K562 (cell line): ENCODE measurements around the gene NFIC. TPM values are rescaled to one million over a fixed set of nuclear protein-coding genes. Genes with fewer than 3 reads are reported as not detected.

Source experiments
- ATAC-seq: fragments of 200-7000 bp; cut with Tn5 transposase; 3 replicates; pipeline ENCODE4 v1.9.1; 2020; ENCODE audit warnings: moderate library complexity
- BruUV-seq: library from RNA; stranded (reverse); fragments of 400-500 nt; replicated peaks from 2 replicates; lab custom pipeline; 2021; lab: Mats Ljungman, UMichigan
- CTCF ChIA-PET: fragments of 300-600 bp; formaldehyde crosslinking; extraction: SDS; loops from one replicate; lab custom pipeline; 2021; ENCODE audit warnings: low intra/inter-chr PET ratio; lab: Yijun Ruan, JAX
- POLR2A ChIA-PET: fragments of 300-600, 350-650 bp; sonication (Branson Sonifier 250); formaldehyde crosslinking; extraction: SDS; loops from one replicate; lab custom pipeline; 2021; ENCODE audit warnings: antibody characterized with exemption, inconsistent platforms; lab: Yijun Ruan, JAX
- DNase-seq, 4 experiments: peaks; one replicate each; pipeline versions ENCODE4 v3.0.0 to v3.0.0-alpha.2; 2011 to 2018; ENCODE audit warnings: low spot score in 3 of 4, mixed read lengths in 3 of 4; ENCODE audit errors: extremely low read depth in 1 of 4
- FAIRE-seq: peaks from 2 replicates; lab custom pipeline; 2011; peaks lifted over from hg19 to GRCh38; lab: Jason Lieb, UNC
- H2AFZ ChIP-seq: 2 replicates; pipeline ENCODE4 v1.6.0; 2011; ENCODE audit warnings: low read depth, low read length, control low read depth, inconsistent platforms
- H3K27ac ChIP-seq: fragments of 200-600 bp; 3 replicates; pipeline ENCODE4 v1.8.0; 2011; ENCODE audit warnings: low read depth, mild to moderate bottlenecking, control low read depth, inconsistent platforms, low read length, moderate library complexity, mixed read lengths; ENCODE audit errors: extremely low read depth
- H3K27me3 ChIP-seq, 2 experiments: fragments of 300-600 bp in 1 of 2; 2 replicates in 1 of 2; 3 replicates in 1 of 2; pipeline versions ENCODE4 v1.6.0 to v1.8.0; 2011; ENCODE audit warnings: inconsistent platforms in 2 of 2, low read length in 2 of 2, mild to moderate bottlenecking in 1 of 2, mixed read lengths in 1 of 2, moderate library complexity in 1 of 2; ENCODE audit not compliant: control insufficient read depth in 2 of 2, insufficient read depth in 2 of 2
- H3K36me3 ChIP-seq: fragments of 300-600 bp; 3 replicates; pipeline ENCODE4 v1.8.0; 2011; ENCODE audit warnings: mild to moderate bottlenecking, low read length, inconsistent platforms; ENCODE audit not compliant: control insufficient read depth, insufficient read depth
- H3K4me1 ChIP-seq, 2 experiments: fragments of 200-600 bp in 1 of 2; replicated peaks in 1 of 2; 2 replicates in 1 of 2; 3 replicates in 1 of 2; pipeline versions ENCODE4 v1.5.1 to v1.8.0; 2011; ENCODE audit warnings: inconsistent platforms in 2 of 2, low read length in 2 of 2, mild to moderate bottlenecking in 1 of 2, mixed read lengths in 1 of 2, moderate library complexity in 1 of 2; ENCODE audit not compliant: control insufficient read depth in 2 of 2, insufficient read depth in 2 of 2
- H3K4me2 ChIP-seq: 2 replicates; pipeline ENCODE4 v1.6.1; 2011; ENCODE audit warnings: low read length, control low read depth, inconsistent platforms, mixed read lengths; ENCODE audit not compliant: insufficient read depth
- H3K4me3 ChIP-seq: fragments of 200-600 bp; sonication (generic), shearing (Covaris generic); 2 replicates; pipeline ENCODE4 v1.5.1; 2016; ENCODE audit warnings: control low read depth, inconsistent platforms
- H3K79me2 ChIP-seq: fragments of 200-600 bp; 3 replicates; pipeline ENCODE4 v1.8.0; 2011; ENCODE audit warnings: low read length, inconsistent platforms; ENCODE audit not compliant: control insufficient read depth, insufficient read depth
- H3K9ac ChIP-seq, 2 experiments: 2 replicates each; pipeline versions ENCODE4 v1.6.0 to v1.6.1; 2011; ENCODE audit warnings: low read depth in 2 of 2, low read length in 2 of 2, control low read depth in 1 of 2, inconsistent platforms in 1 of 2, mild to moderate bottlenecking in 1 of 2, mixed read lengths in 1 of 2; ENCODE audit not compliant: insufficient read depth in 1 of 2
- H3K9me1 ChIP-seq: one replicate; pipeline ENCODE4 v1.6.0; 2011; ENCODE audit warnings: inconsistent platforms, mild to moderate bottlenecking, low read length, moderate library complexity; ENCODE audit not compliant: control insufficient read depth, insufficient read depth
- H3K9me3 ChIP-seq: replicated peaks from 2 replicates; pipeline ENCODE4 v1.5.1; 2011; ENCODE audit warnings: low read depth, low read length, inconsistent platforms; ENCODE audit not compliant: control insufficient read depth, insufficient read depth
- H4K20me1 ChIP-seq: replicated peaks from 2 replicates; pipeline ENCODE4 v1.6.1; 2011; ENCODE audit warnings: low read length, inconsistent platforms, mixed read lengths; ENCODE audit not compliant: control insufficient read depth, insufficient read depth
- ADNP ChIP-seq: fragments of 200-800 bp; sonication (Bioruptor generic); IDR thresholded peaks from 2 replicates; pipeline ENCODE4 v1.6.1; 2016; ENCODE audit warnings: missing genetic modification characterization, missing compliant biosample characterization
- CBFA2T2 ChIP-seq: fragments of 450-650 bp; conservative IDR thresholded peaks from 2 replicates; pipeline ENCODE4 v1.6.1; 2017; ENCODE audit warnings: mild to moderate bottlenecking
- CBX1 ChIP-seq: sonication (generic); IDR thresholded peaks from 2 replicates; pipeline ENCODE4 v1.6.1; 2016; ENCODE audit warnings: antibody characterized with exemption, low read depth, mild to moderate bottlenecking
- EP300 ChIP-seq: IDR thresholded peaks from 2 replicates; pipeline ENCODE4 v1.6.1; 2012; ENCODE audit warnings: low read length, improper control_type of control experiment
- ESRRA ChIP-seq: fragments of 450-650 bp; IDR thresholded peaks from 2 replicates; pipeline ENCODE4 v1.6.1; 2014; ENCODE audit warnings: low read depth, mild to moderate bottlenecking, moderate library complexity, borderline replicate concordance
- ETV1 ChIP-seq: fragments of 450-650 bp; conservative IDR thresholded peaks from 2 replicates; pipeline ENCODE4 v1.6.1; 2016; ENCODE audit warnings: missing genetic modification characterization, control low read depth, low read depth, missing compliant biosample characterization
- HDAC1 ChIP-seq, 2 experiments: fragments of 450-650 bp; IDR thresholded peaks; 2 replicates each; pipeline ENCODE4 v1.6.1; 2016 to 2017; ENCODE audit warnings: inconsistent platforms in 1 of 2, mild to moderate bottlenecking in 1 of 2, moderate library complexity in 1 of 2
- HLTF ChIP-seq: fragments of 450-650 bp; IDR thresholded peaks from 2 replicates; pipeline ENCODE4 v1.6.1; 2016
- RCOR1 ChIP-seq, 2 experiments: IDR thresholded peaks; 2 replicates each; pipeline ENCODE4 v1.6.1; 2012; ENCODE audit warnings: low read depth in 2 of 2, low read length in 2 of 2, borderline replicate concordance in 1 of 2, improper control_type of control experiment in 1 of 2
- RNF2 ChIP-seq: sonication (generic); IDR thresholded peaks from 2 replicates; pipeline ENCODE4 v1.6.1; 2016
- SMARCE1 ChIP-seq: fragments of 450-650 bp; IDR thresholded peaks from 2 replicates; pipeline ENCODE4 v1.7.1; 2016; ENCODE audit warnings: mild to moderate bottlenecking
- ZBTB7A ChIP-seq: IDR thresholded peaks from 2 replicates; pipeline ENCODE4 v1.6.1; 2011; ENCODE audit warnings: low read depth, mild to moderate bottlenecking, low read length, moderate library complexity, borderline replicate concordance; ENCODE audit not compliant: control insufficient read depth
- ZFX ChIP-seq: sonication (generic); formaldehyde crosslinking; IDR thresholded peaks from 2 replicates; pipeline ENCODE4 v1.8.0; 2022; ENCODE audit warnings: mild to moderate bottlenecking, missing genetic modification reagents, moderate library complexity
- ZNF778 ChIP-seq: fragments of 450-650 bp; formaldehyde crosslinking; IDR thresholded peaks from 2 replicates; pipeline ENCODE4 v1.4.0; 2020; ENCODE audit warnings: mild to moderate bottlenecking, moderate library complexity
- WGBS: fragments of 100-300 bp; shearing (Covaris generic); methylation state at CpG from one replicate; pipeline ENCODE4 v1.1.6; 2016; ENCODE audit warnings: low coverage, mixed read lengths; ENCODE audit not compliant: insufficient coverage; ENCODE audit errors: missing lambda C conversion rate; 5-methylcytosine and 5-hydroxymethylcytosine counted together
- in situ Hi-C: fragments of 300-500 bp; cut with MboI; formaldehyde crosslinking; loops from 4 replicates; pipeline ENCODE4 v1.15.0; 2018; ENCODE audit warnings: inconsistent platforms, mixed read lengths
- intact Hi-C: fragments of 100-400 bp; cut with micrococcal nuclease; formaldehyde crosslinking; loops from 2 replicates; pipeline ENCODE4 v1.14.2; 2022
- polyA plus RNA-seq, 8 experiments: library from polyadenylated mRNA; depleted of rRNA in 4 of 8; stranded (reverse) in 5 of 8; unstranded in 3 of 8; fragments of >200 nt; fragmentation: Nextera tagmentation in 2 of 8; fragmentation: Illumina TruSeq in 1 of 8; extraction: Ambion mirVana in 2 of 8; extraction: Trizol in 1 of 8; gene quantifications; 2 replicates each; pipeline versions ENCODE4 v1.2.1 to v1.2.3, GENCODE V29; 2011 to 2014; ENCODE audit warnings: inconsistent platforms in 1 of 8, missing spikeins in 1 of 8
- total RNA-seq, 7 experiments: library from RNA; depleted of rRNA in 6 of 7; stranded (reverse); fragments of >200 nt in 6 of 7; fragmentation: Illumina TruSeq in 2 of 7; extraction: Trizol in 2 of 7; gene quantifications; 2 replicates each; pipeline versions ENCODE4 v1.2.1 to v1.2.3, GENCODE V29; 2011 to 2021; ENCODE audit warnings: low replicate concordance in 1 of 7
- TF ChIP-seq, protein P1 (sequence below): fragments of 450-650 bp; IDR thresholded peaks from 2 replicates; pipeline ENCODE4 v1.6.1; 2017; ENCODE audit warnings: antibody characterized with exemption, mild to moderate bottlenecking
- TF ChIP-seq, protein P2 (sequence below): fragments of 200-800 bp; sonication (Bioruptor generic); IDR thresholded peaks from 2 replicates; pipeline ENCODE4 v1.6.1; 2017; ENCODE audit warnings: missing genetic modification characterization, missing compliant biosample characterization

The NFIC gene
- total and polyA plus RNA-seq, 9 of the 15 experiments (the other 6 are each of a cell fraction or from before 2014, with no cell fraction given) = 0.71 to 62.1 (median 6.9) TPM

DNA sequence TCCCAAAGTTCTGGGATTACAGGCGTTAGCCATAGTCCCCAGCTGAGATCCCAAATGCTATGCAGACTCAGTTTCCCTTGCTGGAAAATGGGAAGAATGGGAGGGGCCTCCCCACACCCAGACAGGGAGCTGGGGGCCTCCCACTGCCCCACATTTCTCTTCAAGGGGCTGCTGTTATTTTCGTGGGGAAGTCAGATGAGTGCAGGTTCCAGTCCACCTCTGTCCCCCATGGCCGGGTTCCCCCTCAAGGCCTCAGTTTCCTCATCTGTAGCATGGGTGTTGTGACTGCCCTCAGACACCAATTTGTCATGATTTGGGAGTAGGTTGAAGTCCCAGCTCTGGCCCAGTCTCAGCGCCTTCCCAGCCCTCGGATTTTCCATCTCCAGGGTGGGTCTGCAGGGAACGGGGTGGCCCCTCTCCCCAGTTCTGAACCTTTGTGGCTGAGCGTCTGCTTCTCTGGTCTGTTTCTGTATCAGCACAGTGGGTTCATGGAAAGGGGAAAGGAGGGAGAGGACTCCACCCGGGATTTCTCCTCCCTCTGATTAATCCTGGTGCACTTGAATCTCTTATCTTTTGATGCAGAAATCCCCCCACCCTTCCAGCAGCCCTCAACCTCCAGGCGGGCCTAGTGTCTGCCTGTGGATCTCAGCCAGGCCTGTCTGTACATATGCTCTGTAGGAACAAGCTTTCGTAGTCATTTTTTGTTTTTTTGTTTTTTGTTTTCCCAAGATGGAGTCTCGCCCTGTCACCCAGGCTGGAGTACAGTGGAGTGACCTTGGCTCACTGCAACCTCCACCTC, 12.2 kb downstream of the NFIC start:
- H3K79me2 ChIP-seq = peaks cover 96% of the 10 kb centered on the region
- H3K4me1 ChIP-seq = peaks cover 35 to 73% of the 10 kb centered on the region in 2 experiments
- POLR2A ChIA-PET = interaction anchor here (0.6 to 1.6 kb wide), 6 partner anchors 8 to 239 kb away, joined by 3 to 6 read pairs (median 4); no protein-coding TSS in a partner anchor
- peaks cover 51% of the 10 kb centered on the region; the same call in 2 of the 3 replicates for H3K36me3 ChIP-seq
- no peaks in the 10 kb centered on the region for H3K9me3 ChIP-seq
- peaks cover 55% of the 10 kb centered on the region for H4K20me1 ChIP-seq
- peak overlapping the region in 1 of 2 experiments; percentile 83; a peak in 2 of 4 replicates for H3K9ac ChIP-seq
- WGBS = 13% methylated on average over 11 of the region's 11 CpGs
- intact Hi-C loops = no loop called here
- peak overlapping the region; percentile 69 for H3K4me2 ChIP-seq
- peak; percentile 40 for ATAC-seq
- peak; percentile 85 for FAIRE-seq
- peak; percentile 71 to 83 (median 74) for DNase-seq
- no peaks in the 10 kb centered on the region for H3K27me3 ChIP-seq
- H3K4me3 ChIP-seq = no peak overlapping the region
- CTCF ChIA-PET = no interaction called here
- no TSS peak for BruUV-seq
- in situ Hi-C loops = no loop called here
- peaks cover 20% of the 10 kb centered on the region for H3K9me1 ChIP-seq
- no peak overlapping the region for H2AFZ ChIP-seq
- peak overlapping the region; percentile 63; the same call in 2 of the 3 replicates for H3K27ac ChIP-seq
- peak; percentile 30; the same call in 1 of the 2 replicates for TF ChIP-seq CBFA2T2
- TF ChIP-seq, protein P1, sequence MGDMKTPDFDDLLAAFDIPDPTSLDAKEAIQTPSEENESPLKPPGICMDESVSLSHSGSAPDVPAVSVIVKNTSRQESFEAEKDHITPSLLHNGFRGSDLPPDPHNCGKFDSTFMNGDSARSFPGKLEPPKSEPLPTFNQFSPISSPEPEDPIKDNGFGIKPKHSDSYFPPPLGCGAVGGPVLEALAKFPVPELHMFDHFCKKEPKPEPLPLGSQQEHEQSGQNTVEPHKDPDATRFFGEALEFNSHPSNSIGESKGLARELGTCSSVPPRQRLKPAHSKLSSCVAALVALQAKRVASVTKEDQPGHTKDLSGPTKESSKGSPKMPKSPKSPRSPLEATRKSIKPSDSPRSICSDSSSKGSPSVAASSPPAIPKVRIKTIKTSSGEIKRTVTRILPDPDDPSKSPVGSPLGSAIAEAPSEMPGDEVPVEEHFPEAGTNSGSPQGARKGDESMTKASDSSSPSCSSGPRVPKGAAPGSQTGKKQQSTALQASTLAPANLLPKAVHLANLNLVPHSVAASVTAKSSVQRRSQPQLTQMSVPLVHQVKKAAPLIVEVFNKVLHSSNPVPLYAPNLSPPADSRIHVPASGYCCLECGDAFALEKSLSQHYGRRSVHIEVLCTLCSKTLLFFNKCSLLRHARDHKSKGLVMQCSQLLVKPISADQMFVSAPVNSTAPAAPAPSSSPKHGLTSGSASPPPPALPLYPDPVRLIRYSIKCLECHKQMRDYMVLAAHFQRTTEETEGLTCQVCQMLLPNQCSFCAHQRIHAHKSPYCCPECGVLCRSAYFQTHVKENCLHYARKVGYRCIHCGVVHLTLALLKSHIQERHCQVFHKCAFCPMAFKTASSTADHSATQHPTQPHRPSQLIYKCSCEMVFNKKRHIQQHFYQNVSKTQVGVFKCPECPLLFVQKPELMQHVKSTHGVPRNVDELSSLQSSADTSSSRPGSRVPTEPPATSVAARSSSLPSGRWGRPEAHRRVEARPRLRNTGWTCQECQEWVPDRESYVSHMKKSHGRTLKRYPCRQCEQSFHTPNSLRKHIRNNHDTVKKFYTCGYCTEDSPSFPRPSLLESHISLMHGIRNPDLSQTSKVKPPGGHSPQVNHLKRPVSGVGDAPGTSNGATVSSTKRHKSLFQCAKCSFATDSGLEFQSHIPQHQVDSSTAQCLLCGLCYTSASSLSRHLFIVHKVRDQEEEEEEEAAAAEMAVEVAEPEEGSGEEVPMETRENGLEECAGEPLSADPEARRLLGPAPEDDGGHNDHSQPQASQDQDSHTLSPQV = 0 out of 2 replicates have a peak, but pooled peaks have one; percentile 20
- no peak for TF ChIP-seq ZNF778 (CRISPR knock-in tag)
- TF ChIP-seq ETV1 (tag) = no peak
- TF ChIP-seq HLTF = 0 out of 2 replicates have a peak, but pooled peaks have one; percentile 19
- TF ChIP-seq EP300 = peak; percentile 22; the same call in 1 of the 2 replicates
- TF ChIP-seq ADNP (tag) = peak; percentile 94
- peak; percentile 55; the same call in 1 of the 2 replicates for TF ChIP-seq ZFX (CRISPR knock-in tag)
- TF ChIP-seq ESRRA = 0 out of 2 replicates have a peak, but pooled peaks have one; percentile 32
- TF ChIP-seq SMARCE1 = 0 out of 2 replicates have a peak, but pooled peaks have one; percentile 11
- TF ChIP-seq, protein P2, sequence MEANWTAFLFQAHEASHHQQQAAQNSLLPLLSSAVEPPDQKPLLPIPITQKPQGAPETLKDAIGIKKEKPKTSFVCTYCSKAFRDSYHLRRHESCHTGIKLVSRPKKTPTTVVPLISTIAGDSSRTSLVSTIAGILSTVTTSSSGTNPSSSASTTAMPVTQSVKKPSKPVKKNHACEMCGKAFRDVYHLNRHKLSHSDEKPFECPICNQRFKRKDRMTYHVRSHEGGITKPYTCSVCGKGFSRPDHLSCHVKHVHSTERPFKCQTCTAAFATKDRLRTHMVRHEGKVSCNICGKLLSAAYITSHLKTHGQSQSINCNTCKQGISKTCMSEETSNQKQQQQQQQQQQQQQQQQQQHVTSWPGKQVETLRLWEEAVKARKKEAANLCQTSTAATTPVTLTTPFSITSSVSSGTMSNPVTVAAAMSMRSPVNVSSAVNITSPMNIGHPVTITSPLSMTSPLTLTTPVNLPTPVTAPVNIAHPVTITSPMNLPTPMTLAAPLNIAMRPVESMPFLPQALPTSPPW (CRISPR knock-in tag) = peak; percentile 39
- 0 out of 4 replicates have a peak, but pooled peaks of 1 of the 2 experiments have one; percentile 27 for TF ChIP-seq HDAC1 (IDR thresholded peaks at IDR 0.05)
- peak in 1 of 2 experiments; percentile 21; a peak in 1 of 4 replicates for TF ChIP-seq RCOR1 (IDR thresholded peaks at IDR 0.05; ENCODE audit: borderline replicate concordance in 1 of 2, low read depth in 2 of 2, low read length in 2 of 2)
- no peak for TF ChIP-seq RNF2
- peak; percentile 52; the same call in 1 of the 2 replicates for TF ChIP-seq ZBTB7A
- peak; percentile 71 for TF ChIP-seq CBX1
